Right atrium auricular region (tissue), 2 donors: ENCODE data around the gene NUP58. TPM values are rescaled to one million over a fixed set of nuclear protein-coding genes. Genes with fewer than 3 reads are reported as not detected.

Experiments
- DNase-seq: peaks from one replicate; pipeline ENCODE4 v3.0.0-alpha.2; 2019; ENCODE audit warnings: low spot score
- H3K27ac ChIP-seq, 2 donors: fragments of 200-600 bp; sonication (generic); 1 replicate in 1 of 2; 2 replicates in 1 of 2; pipeline ENCODE4 v1.5.1; 2016 to 2019
- H3K27me3 ChIP-seq, 2 donors: fragments of 200-600 bp; sonication (generic); one replicate each; pipeline versions ENCODE4 v1.5.1 to v1.6.0; 2017 to 2019
- H3K36me3 ChIP-seq: fragments of 200-600 bp; sonication (generic); one replicate; pipeline ENCODE4 v1.5.1; 2016
- H3K4me1 ChIP-seq, 2 donors: fragments of 200-600 bp; sonication (generic); one replicate each; pipeline versions ENCODE4 v1.5.1 to v1.6.0; 2017 to 2019
- H3K4me3 ChIP-seq, 2 donors: fragments of 200-600 bp; sonication (generic); 1 replicate in 1 of 2; 2 replicates in 1 of 2; pipeline ENCODE4 v1.5.1; 2017 to 2019; ENCODE audit warnings: mild to moderate bottlenecking in 1 of 2, moderate library complexity in 1 of 2
- H3K9me3 ChIP-seq, 2 donors: fragments of 200-600 bp; sonication (generic); one replicate each; pipeline ENCODE4 v1.5.1; 2019
- CTCF ChIP-seq, 2 donors: fragments of 200-600 bp; sonication (generic); IDR thresholded peaks; one replicate each; pipeline ENCODE4 v1.5.1; 2019; ENCODE audit warnings: antibody characterized with exemption in 2 of 2
- total RNA-seq, 2 donors: library from RNA; depleted of rRNA; stranded (reverse); fragments of >200 nt; gene quantifications; one replicate each; pipeline ENCODE4 v1.1.0, GENCODE V29; 2016

Gene NUP58
- total RNA-seq, 2 donors from 2014 or later, result 24.7 to 27.9 TPM

DNA sequence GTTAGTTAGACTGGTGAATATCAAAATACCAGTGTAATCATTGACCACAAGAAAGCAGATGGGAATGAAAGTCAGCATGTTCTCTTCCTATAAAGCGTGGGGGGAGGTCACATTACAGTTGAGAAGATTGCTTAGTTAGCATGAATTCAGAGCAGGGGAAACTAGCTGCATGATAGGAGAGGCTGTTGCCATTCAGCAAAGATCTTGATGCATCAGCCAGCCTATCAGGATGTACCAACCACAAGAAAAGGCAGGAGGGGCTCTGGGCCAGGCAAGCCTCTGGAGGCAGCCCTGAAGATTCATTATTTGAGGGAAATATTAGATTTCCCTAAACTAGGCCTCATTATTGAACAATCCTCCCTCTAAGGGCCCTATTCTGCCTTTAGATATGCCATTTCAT is 9.1 kb upstream of the NUP58 start:
- Histone ChIP-seq H3K36me3 (no peaks in the 10 kb centered on the region), H3K27ac (no peak overlapping the region), H3K27me3 (no peaks in the 10 kb centered on the region), H3K4me3 (no peak overlapping the region), H3K9me3 (no peaks in the 10 kb centered on the region), H3K4me1 (no peaks in the 10 kb centered on the region)
- no peak for DNase-seq
- no peak for TF ChIP-seq CTCF (IDR thresholded peaks at IDR 0.05)

DNA sequence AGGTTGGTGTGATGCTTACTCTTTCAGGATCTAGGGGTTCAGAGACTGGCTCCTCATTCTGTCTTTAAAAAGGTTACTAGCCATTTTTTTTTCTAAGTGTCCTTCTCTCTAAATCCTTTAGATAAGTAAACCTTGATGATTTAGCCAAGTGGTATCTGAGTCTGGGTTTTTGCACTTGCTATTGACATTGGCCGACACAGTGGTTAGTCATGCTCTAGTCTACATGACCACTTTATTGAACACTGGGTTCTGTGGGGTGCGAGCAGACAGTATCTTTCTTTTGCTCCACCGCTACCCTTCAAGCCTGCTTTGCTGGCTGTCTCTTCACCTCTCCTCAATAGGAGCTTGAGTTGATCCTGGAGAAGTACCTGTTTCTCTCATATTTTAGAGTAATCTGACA is 6.2 kb upstream of the NUP58 start:
- H3K4me1 ChIP-seq, result no peaks in the 10 kb centered on the region
- H3K27me3 ChIP-seq, result no peaks in the 10 kb centered on the region
- no peak overlapping the region for H3K27ac ChIP-seq
- no peak for TF ChIP-seq CTCF (IDR thresholded peaks at IDR 0.05)
- no peak for DNase-seq
- H3K9me3 ChIP-seq, result no peaks in the 10 kb centered on the region
- no peak overlapping the region for H3K4me3 ChIP-seq
- H3K36me3 ChIP-seq, result no peaks in the 10 kb centered on the region

DNA sequence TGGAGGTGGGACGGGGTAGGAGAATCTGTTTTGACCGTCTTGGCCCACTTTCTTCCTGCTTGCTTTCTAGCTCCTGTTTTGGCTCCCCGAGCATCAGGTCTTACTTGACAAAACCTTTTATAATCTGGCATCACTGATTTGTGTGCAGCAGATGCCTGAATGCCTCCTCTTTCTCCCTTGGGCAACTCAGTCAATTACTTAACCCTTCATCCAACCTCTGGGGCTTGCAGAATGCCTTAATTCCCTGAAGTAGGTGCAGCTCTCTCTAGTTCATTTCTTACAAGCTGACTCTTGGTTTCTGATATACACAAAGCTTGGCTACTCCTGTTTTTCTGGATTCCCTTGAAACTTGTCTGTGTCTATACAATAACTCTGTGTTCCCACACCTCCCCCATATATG is 5.7 kb upstream of the NUP58 start:
- H3K9me3 ChIP-seq, result no peaks in the 10 kb centered on the region
- H3K27me3 ChIP-seq, result no peaks in the 10 kb centered on the region
- no peak overlapping the region for H3K27ac ChIP-seq
- no peak for TF ChIP-seq CTCF (IDR thresholded peaks at IDR 0.05)
- H3K36me3 ChIP-seq, result no peaks in the 10 kb centered on the region
- H3K4me1 ChIP-seq, result no peaks in the 10 kb centered on the region
- DNase-seq, result no peak
- H3K4me3 ChIP-seq, result no peak overlapping the region

DNA sequence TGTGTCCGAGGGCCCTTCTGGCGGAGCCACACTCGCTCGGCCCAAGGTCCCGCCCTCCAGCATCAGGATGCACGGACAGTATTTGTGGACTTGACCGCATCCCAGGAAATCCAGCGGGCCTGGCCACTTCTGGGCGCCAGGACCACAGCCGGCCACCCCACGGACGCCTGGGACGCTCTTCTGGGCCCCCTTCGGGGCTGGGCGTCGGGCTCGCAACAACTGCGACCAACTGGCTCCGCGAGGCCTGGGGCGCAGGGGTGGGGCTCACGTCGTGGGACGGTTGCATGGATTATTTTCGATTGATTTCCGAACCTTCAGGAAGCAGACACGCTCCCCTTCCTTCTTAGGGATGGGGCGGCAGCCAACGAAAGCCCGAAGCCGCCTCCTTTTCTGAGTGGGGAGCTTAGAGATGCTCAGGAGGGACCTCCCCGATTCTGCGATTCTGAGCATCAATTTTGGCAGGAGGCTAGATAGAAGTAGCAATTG is 521 bp upstream of the NUP58 start:
- no peaks in the 10 kb centered on the region for H3K9me3 ChIP-seq
- H3K4me1 ChIP-seq, result peaks cover 0 to 13% of the 10 kb centered on the region in 2 donors
- H3K4me3 ChIP-seq, result peak overlapping the region; percentile 66 to 83
- H3K27ac ChIP-seq, result peak overlapping the region; percentile 91 to 92
- H3K27me3 ChIP-seq, result no peaks in the 10 kb centered on the region
- no peaks in the 10 kb centered on the region for H3K36me3 ChIP-seq
- no peak for DNase-seq
- no peak for TF ChIP-seq CTCF (IDR thresholded peaks at IDR 0.05)

DNA sequence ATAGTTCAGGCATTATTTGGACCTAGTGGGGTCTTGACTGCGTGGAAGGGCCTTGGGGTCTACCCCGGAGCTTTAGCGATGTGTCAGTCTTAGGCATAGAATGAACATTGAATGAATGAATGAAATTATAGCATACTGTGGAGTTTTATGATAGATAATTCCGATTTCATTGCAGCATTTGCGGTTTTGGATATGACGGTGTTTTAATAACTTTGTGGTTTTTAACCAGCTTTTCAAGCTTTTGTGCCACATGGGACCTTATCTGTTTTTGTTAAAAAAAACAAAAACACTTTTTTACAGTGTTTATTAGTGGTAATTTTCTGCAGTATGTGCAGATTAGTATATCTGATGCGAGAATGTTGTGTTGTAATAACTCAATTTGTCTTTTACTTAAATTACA is 696 bp downstream of the NUP58 start:
- H3K9me3 ChIP-seq, result no peaks in the 10 kb centered on the region
- peak overlapping the region; percentile 91 to 92 for H3K27ac ChIP-seq
- H3K27me3 ChIP-seq, result no peaks in the 10 kb centered on the region
- no peak for TF ChIP-seq CTCF (IDR thresholded peaks at IDR 0.05)
- DNase-seq, result no peak
- H3K4me3 ChIP-seq, result peak overlapping the region; percentile 66 to 83
- no peaks in the 10 kb centered on the region for H3K36me3 ChIP-seq
- peaks cover 0 to 13% of the 10 kb centered on the region in 2 donors for H3K4me1 ChIP-seq
